Breast epithelium (tissue), 4 donors: ENCODE data around the gene ALKBH6. TPM values are rescaled to one million over a fixed set of nuclear protein-coding genes. Genes with fewer than 3 reads are reported as not detected.
A peak's percentile ranks its signal among the peaks of the same experiment; 100 is the strongest.

Experiments
- DNase-seq, 2 donors: peaks; one replicate each; pipeline ENCODE4 v3.0.0-alpha.2; 2019; ENCODE audit warnings: low spot score in 2 of 2
- H3K27ac ChIP-seq, 2 donors: fragments of 200-600 bp; sonication (generic) in 1 of 2; one replicate each; pipeline ENCODE4 v1.5.1; 2016 to 2019; ENCODE audit warnings: mild to moderate bottlenecking in 1 of 2
- H3K27me3 ChIP-seq, 2 donors: fragments of 200-600 bp; sonication (generic) in 1 of 2; one replicate each; pipeline versions ENCODE4 v1.5.1 to v1.6.0; 2017 to 2019; ENCODE audit warnings: control low read depth in 1 of 2, mild to moderate bottlenecking in 1 of 2
- H3K36me3 ChIP-seq: fragments of 200-600 bp; one replicate; pipeline ENCODE4 v1.5.1; 2019
- H3K4me1 ChIP-seq, 2 donors: fragments of 200-600 bp; sonication (generic); one replicate each; pipeline ENCODE4 v1.5.1; 2016 to 2019; ENCODE audit warnings: control low read depth in 1 of 2
- H3K4me3 ChIP-seq, 3 donors: fragments of 200-600 bp; sonication (generic); 1 replicate in 2 of 3; 2 replicates in 1 of 3; pipeline ENCODE4 v1.5.1; 2016 to 2019; ENCODE audit warnings: mild to moderate bottlenecking in 3 of 3, moderate library complexity in 2 of 3
- H3K9me3 ChIP-seq, 2 donors: fragments of 200-600 bp; sonication (generic) in 1 of 2; one replicate each; pipeline ENCODE4 v1.5.1; 2016 to 2019; ENCODE audit warnings: control low read depth in 1 of 2
- POLR2A ChIP-seq: fragments of 450-650 bp; IDR thresholded peaks from one replicate; pipeline ENCODE4 v1.6.1; 2016; ENCODE audit warnings: antibody characterized with exemption, mild to moderate bottlenecking, moderate library complexity
- POLR2AphosphoS5 ChIP-seq, 3 donors: sonication (generic); formaldehyde crosslinking; IDR thresholded peaks; one replicate each; pipeline ENCODE4 v1.6.1; 2017; ENCODE audit warnings: antibody characterized with exemption in 3 of 3
- intact Hi-C: fragments of 100-400 bp; cut with DNase I; formaldehyde crosslinking; loops from one replicate; pipeline ENCODE4 v1.15.1; 2023; ENCODE audit warnings: low total_unique reads
- total RNA-seq, 3 donors: library from RNA; depleted of rRNA; stranded (reverse); fragments of >200 nt; gene quantifications; one replicate each; pipeline ENCODE4 v1.1.0, GENCODE V29; 2016
- TF ChIP-seq, protein P1 (sequence below), 3 donors: fragments of 450-650 bp; IDR thresholded peaks; one replicate each; pipeline ENCODE4 v1.5.1; 2016 to 2017; ENCODE audit warnings: antibody characterized with exemption in 3 of 3, mild to moderate bottlenecking in 3 of 3, moderate library complexity in 3 of 3

Gene ALKBH6
- total RNA-seq, 3 donors from 2014 or later, result 18.0 to 23.0 (median 20.3) TPM

GRCh38 chr19:36009633-36010379 is 4.2 kb downstream of the ALKBH6 start:
- H3K4me1 ChIP-seq, result peaks cover 0 to 9% of the 10 kb centered on the region in 2 donors
- peak overlapping the region; percentile 35 to 69 (median 61) for H3K4me3 ChIP-seq
- TF ChIP-seq POLR2AphosphoS5 (IDR thresholded peaks at IDR 0.05) (no peak), POLR2A (no peak)
- TF ChIP-seq, protein P1, sequence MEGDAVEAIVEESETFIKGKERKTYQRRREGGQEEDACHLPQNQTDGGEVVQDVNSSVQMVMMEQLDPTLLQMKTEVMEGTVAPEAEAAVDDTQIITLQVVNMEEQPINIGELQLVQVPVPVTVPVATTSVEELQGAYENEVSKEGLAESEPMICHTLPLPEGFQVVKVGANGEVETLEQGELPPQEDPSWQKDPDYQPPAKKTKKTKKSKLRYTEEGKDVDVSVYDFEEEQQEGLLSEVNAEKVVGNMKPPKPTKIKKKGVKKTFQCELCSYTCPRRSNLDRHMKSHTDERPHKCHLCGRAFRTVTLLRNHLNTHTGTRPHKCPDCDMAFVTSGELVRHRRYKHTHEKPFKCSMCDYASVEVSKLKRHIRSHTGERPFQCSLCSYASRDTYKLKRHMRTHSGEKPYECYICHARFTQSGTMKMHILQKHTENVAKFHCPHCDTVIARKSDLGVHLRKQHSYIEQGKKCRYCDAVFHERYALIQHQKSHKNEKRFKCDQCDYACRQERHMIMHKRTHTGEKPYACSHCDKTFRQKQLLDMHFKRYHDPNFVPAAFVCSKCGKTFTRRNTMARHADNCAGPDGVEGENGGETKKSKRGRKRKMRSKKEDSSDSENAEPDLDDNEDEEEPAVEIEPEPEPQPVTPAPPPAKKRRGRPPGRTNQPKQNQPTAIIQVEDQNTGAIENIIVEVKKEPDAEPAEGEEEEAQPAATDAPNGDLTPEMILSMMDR (IDR thresholded peaks at IDR 0.05), result no peak
- no peaks in the 10 kb centered on the region for H3K27me3 ChIP-seq
- intact Hi-C loops, result no loop called here
- DNase-seq, result no peak
- H3K9me3 ChIP-seq, result no peaks in the 10 kb centered on the region
- no peaks in the 10 kb centered on the region for H3K36me3 ChIP-seq
- H3K27ac ChIP-seq, result peak overlapping the region; percentile 81 to 92

GRCh38 chr19:36009220-36009619 is 4.8 kb downstream of the ALKBH6 start:
- H3K4me3 ChIP-seq, result peak overlapping the region; percentile 35 to 69 (median 61)

GRCh38 chr19:36008336-36008978 is 5.6 kb downstream of the ALKBH6 start, which contains the start of gene SYNE4:
Gene SYNE4, minus strand, starts transcription at chr19:36008813. Its CDS starts 132 bp downstream, at chr19:36008681.
- intact Hi-C loops, result no loop called here
- TF ChIP-seq, protein P1 (IDR thresholded peaks at IDR 0.05), result no peak
- TF ChIP-seq POLR2AphosphoS5 (IDR thresholded peaks at IDR 0.05) (no peak), POLR2A (no peak)
- H3K4me3 ChIP-seq, result peak within 1 kb of the TSS; percentile 35 to 69 (median 61)
- no peaks in the 10 kb centered on the region for H3K27me3 ChIP-seq
- H3K36me3 ChIP-seq, result no peaks in the 10 kb centered on the region
- peak; percentile 82 to 84 for DNase-seq
- H3K9me3 ChIP-seq, result no peaks in the 10 kb centered on the region
- H3K27ac ChIP-seq, result peak within 1 kb of the TSS; percentile 81 to 92
- peaks cover 0 to 4% of the 10 kb centered on the region in 2 donors for H3K4me1 ChIP-seq

More at GRCh38 chr19:36009220-36009619, 4.8 kb downstream of the ALKBH6 start:
- Histone ChIP-seq H3K4me1 (peaks cover 0 to 6% of the 10 kb centered on the region in 2 donors), H3K27me3 (no peaks in the 10 kb centered on the region), H3K27ac (peak overlapping the region; percentile 81 to 92), H3K9me3 (no peaks in the 10 kb centered on the region), H3K36me3 (no peaks in the 10 kb centered on the region)
- DNase-seq, result peak; percentile 52 to 69
- TF ChIP-seq, protein P1 (IDR thresholded peaks at IDR 0.05), result no peak
- TF ChIP-seq POLR2AphosphoS5 (IDR thresholded peaks at IDR 0.05) (no peak), POLR2A (no peak)
- intact Hi-C loops, result no loop called here

GRCh38 chr19:36006955-36007354 is 7.1 kb downstream of the ALKBH6 start:
- intact Hi-C loops, result no loop called here
- no peak for DNase-seq

More at GRCh38 chr19:36006955-36007354, 7.1 kb downstream of the ALKBH6 start:
- H3K9me3 ChIP-seq, result no peaks in the 10 kb centered on the region
- H3K4me3 ChIP-seq, result no peak overlapping the region
- no peaks in the 10 kb centered on the region for H3K36me3 ChIP-seq
- H3K4me1 ChIP-seq, result no peaks in the 10 kb centered on the region
- H3K27me3 ChIP-seq, result no peaks in the 10 kb centered on the region
- TF ChIP-seq POLR2AphosphoS5 (IDR thresholded peaks at IDR 0.05) (no peak), POLR2A (no peak)
- TF ChIP-seq, protein P1 (IDR thresholded peaks at IDR 0.05), result no peak
- H3K27ac ChIP-seq, result peak overlapping the region in 1 of 2 donors; percentile 81
